Measurements from ENCODE around the gene OVCA2. TPM values are rescaled to one million over a fixed set of nuclear protein-coding genes. Genes with fewer than 3 reads are reported as not detected.

The OVCA2 gene
- total RNA-seq, 1 experiment from 2014 or later: 24.6 TPM

DNA sequence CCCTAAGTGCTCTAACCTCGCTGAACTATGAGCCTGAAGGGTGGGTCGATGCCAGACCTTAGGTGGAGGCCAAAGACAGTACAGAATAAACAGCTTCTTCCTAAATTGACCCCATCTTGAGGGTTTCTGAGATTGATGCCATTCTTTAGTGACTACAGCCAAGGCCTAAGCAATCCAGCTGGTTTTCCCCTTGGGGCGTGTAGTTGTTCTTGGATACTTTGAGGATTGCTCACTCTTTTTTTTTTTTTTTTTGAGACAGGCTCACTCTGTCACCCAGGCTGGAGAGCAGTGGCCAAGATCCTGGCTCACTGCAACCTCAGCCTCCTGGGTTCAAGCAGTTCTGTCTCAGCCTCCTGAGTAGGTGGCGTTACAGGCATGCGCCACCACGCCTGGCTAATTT is 2.0 kb downstream of the OVCA2 start:
- Histone ChIP-seq H3K27me3 (ENCODE audit: insufficient read depth, low read length) (peaks cover 2% of the 10 kb centered on the region; the same call in 1 of the 2 replicates), H3K9me3 (ENCODE audit: control insufficient read depth, low read depth, low read length) (no peaks in the 10 kb centered on the region), H3K4me2 (ENCODE audit: insufficient read depth, insufficient read length, low read length) (no peak overlapping the region), H4K5ac (ENCODE audit: insufficient read length, low read depth, low read length) (no peak overlapping the region), H4K20me1 (ENCODE audit: control insufficient read depth, insufficient read depth, insufficient read length) (no peaks in the 10 kb centered on the region), H2BK15ac (ENCODE audit: low read depth, low read length) (no peak overlapping the region), H2BK120ac (ENCODE audit: low read depth, low read length, poor library complexity, severe bottlenecking) (no peak overlapping the region), H3K56ac (ENCODE audit: insufficient read length, low read depth, low read length) (no peak overlapping the region), H4K8ac (replicated peaks; ENCODE audit: insufficient read length, low read depth, low read length) (no peak overlapping the region), H3K79me2 (ENCODE audit: insufficient read depth, low read length) (no peaks in the 10 kb centered on the region), H3T11ph (ENCODE audit: low read length) (no peak overlapping the region), H3K4ac (ENCODE audit: low read depth, low read length) (no peak overlapping the region), H3K18ac (ENCODE audit: insufficient read length, low read depth, low read length) (no peak overlapping the region), H4K91ac (ENCODE audit: insufficient read length, low read depth, low read length) (no peak overlapping the region), H3K23me2 (ENCODE audit: insufficient read length, low read depth, low read length, poor library complexity, severe bottlenecking) (peaks cover 9% of the 10 kb centered on the region), H2AK5ac (ENCODE audit: insufficient read length, low read length) (no peak overlapping the region), H3K9ac (ENCODE audit: extremely low read depth, insufficient read length, low read length) (no peak overlapping the region), H3K23ac (ENCODE audit: insufficient read length, low read depth, low read length) (no peak overlapping the region), H2AFZ (ENCODE audit: low read length) (no peak overlapping the region), H2BK5ac (ENCODE audit: insufficient read length, low read length) (no peak overlapping the region), H3K14ac (ENCODE audit: insufficient read depth, low read length) (no peak overlapping the region), H2BK20ac (ENCODE audit: low read depth, low read length, poor library complexity, severe bottlenecking) (no peak overlapping the region), H3K79me1 (ENCODE audit: insufficient read depth, low read depth, low read length, poor library complexity, severe bottlenecking) (no peaks in the 10 kb centered on the region), H3K27ac (ENCODE audit: insufficient read length, low read depth, low read length) (no peak overlapping the region), H3K4me1 (ENCODE audit: insufficient read depth, low read length) (no peaks in the 10 kb centered on the region), H2BK12ac (ENCODE audit: insufficient read length, low read depth, low read length) (no peak overlapping the region)
- Mint-ChIP-seq H3K36me3 (ENCODE audit: insufficient read depth in 1 of 3, low read depth in 3 of 3) (peaks cover 7 to 19% (median 13%) of the 10 kb centered on the region in 3 experiments), H3K4me1 (peaks cover 7 to 11% of the 10 kb centered on the region in 2 experiments), H3K4me3 (peak overlapping the region in 1 of 2 experiments; percentile 92; a peak in 1 of 5 replicates), H3K27me3 (ENCODE audit: low read depth) (peaks cover 29% of the 10 kb centered on the region), H3K27ac (no peak overlapping the region), H3K9me3 (no peaks in the 10 kb centered on the region)
- TF ChIP-seq, protein P1, sequence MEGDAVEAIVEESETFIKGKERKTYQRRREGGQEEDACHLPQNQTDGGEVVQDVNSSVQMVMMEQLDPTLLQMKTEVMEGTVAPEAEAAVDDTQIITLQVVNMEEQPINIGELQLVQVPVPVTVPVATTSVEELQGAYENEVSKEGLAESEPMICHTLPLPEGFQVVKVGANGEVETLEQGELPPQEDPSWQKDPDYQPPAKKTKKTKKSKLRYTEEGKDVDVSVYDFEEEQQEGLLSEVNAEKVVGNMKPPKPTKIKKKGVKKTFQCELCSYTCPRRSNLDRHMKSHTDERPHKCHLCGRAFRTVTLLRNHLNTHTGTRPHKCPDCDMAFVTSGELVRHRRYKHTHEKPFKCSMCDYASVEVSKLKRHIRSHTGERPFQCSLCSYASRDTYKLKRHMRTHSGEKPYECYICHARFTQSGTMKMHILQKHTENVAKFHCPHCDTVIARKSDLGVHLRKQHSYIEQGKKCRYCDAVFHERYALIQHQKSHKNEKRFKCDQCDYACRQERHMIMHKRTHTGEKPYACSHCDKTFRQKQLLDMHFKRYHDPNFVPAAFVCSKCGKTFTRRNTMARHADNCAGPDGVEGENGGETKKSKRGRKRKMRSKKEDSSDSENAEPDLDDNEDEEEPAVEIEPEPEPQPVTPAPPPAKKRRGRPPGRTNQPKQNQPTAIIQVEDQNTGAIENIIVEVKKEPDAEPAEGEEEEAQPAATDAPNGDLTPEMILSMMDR (conservative IDR thresholded peaks at IDR 0.05): no peak
- WGBS (ENCODE audit: extremely low coverage, insufficient read length, low lambda C conversion rate): no CpG with 5 or more reads among the region's 6 CpGs
- no peak for DNase-seq

All from H9 (cell line).